GM19238 (cell line): ENCODE measurements around the gene FKRP.
"Not testable (repeated sequence)": the region's sequence is repeated elsewhere in the genome, so short reads cannot be mapped to it uniquely, and the experiment has no call there.

ENCODE experiments used
- DNase-seq: peaks from one replicate; pipeline ENCODE4 v3.0.0; 2011; ENCODE audit warnings: low spot score; ENCODE audit not compliant: insufficient read length

The FKRP gene

DNA sequence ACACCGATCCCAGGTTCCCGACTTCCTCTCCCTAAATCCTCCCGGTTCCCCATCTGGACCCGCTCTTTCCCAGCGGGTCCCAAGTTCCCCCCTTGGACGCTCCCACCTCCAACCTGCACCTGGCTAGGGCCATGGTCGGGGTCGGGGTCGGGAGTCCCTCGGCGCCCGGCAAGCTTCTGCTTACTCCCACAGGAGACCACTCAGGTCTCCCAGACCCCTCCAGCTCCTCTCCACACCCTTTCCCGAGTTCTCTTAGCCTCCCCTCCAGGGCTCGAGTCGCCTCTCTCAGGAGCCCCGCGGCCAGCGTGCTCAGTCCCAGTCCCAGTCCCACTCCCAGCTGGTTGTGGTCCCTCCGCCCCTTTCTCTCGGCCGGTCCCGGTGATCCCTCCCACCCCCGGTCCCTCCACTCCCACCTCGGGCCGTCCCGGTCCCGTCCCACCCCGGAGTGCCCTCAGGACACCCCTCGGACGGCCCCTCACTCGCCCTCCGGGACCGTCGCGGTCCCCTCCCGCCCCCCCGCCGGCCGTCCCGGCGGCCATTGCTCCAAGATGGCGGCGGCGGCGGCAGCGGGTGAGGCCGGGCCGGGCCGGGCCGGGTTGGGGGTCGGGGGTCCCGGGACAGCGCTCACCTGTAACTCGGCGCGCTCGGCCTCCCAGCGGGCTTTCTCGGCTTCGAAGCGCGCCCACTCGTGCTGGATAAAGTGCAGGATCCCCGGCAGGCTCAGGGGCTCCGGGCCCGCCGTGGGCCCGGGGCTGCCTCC lies at the start of gene FKRP:
FKRP (plus strand) TSS at position 537 of the 760 bp plus-strand sequence. CDS start 9,394 bp downstream, outside the sequence.
- no peak for DNase-seq

- no peak for DNase-seq
Observed at GRCh38 chr19:46696866-46697203, 49.0 kb upstream of the FKRP start.

- no peak for DNase-seq
Observed at GRCh38 chr19:46697204-46697960, 48.5 kb upstream of the FKRP start.

DNA sequence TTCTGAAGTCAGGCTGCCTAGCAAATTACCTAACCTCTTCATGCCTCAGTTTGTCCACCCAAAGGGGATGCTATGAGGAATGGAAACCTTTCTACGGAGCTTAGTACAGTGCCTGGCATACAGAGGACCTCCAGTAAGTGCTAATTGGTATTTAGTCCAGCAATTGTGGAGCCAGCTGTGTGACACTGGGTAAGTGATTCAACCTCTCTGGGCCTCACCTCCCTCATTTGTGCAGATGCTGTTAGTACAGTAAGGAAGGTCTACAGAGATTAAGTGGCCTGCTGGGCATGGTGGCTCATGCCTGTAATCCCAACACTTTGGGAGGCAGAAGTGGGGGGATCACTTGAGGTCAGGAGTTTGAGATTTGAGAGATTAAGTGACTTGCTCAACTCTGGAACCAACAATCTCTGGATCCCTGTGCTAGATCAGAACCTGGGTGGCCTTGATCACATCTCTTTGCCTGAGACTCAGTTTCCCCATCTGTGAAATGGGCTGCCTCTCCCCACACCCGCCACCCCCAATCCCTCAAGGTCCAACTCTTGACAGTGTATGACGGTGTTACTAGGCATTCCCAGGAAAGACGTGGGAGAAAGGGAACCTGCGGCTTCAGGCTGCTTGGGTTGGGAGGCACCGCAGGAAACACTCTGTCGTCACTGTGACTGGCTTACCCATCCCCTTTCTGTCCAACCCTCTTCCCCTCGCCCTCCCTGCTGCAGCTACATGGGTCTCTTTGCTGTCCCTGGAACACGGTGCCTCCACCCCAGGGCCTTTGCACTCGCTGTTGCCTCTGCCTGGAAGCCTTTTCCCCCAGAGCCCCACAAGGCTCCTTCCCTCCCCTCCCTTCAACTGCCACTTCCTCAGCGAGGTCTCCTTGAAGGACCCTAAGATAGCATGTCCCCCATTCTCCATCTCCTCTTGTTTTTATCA lies 47.2 kb upstream of the FKRP start:
- DNase-seq, result no peak

DNA sequence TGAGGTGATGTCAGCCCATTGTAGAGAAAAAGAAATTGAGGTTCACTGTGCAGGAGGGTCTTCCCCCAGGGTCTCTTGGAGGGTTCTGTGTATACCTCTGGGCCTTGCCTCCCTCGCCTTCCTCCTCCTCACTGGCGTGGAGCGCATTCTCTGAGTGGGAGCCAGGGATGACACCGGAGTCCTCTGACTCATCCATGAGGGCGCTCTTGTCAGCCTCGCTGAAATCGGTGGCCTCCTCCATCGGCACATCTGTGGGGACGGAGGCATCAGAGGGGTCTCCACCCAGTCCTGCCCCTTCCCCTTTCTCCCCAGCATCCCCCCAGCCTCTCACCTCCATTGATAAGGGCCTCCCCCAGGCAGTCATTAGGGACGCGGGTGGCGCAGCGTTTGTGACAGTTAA lies 45.2 kb upstream of the FKRP start:
- no peak for DNase-seq

DNA sequence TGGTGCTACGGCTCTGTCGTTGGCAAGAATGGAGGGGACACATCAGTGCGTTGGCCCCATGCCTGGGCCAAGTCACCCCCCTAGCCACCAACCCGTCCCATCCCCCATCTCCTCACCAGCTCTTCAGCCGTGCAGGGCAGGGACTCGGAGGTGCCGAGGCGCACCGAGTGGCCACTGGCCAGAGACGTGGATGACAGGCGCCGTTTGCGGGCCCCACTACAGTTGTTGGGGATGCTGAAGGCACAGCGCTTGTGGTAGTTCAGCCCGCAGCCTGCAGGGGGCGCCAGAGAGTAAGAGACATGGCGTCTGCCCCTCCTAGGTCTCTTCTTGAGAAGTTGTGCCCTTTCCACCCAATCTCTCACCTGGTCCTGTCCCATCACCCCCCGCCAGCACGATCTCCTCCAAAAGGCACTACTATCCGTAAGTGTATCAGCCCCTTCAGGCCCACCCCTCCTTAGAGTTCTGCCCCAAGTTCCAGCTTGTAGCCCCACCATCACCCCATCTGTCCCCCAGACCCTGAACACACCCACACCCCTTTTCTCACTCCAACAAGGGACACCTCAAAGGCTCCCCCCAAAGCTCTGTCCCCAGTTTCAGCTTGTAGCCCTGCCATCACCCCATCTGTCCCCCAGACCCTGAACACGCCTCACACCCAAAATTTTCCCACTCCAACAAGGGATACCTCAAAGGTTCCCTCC lies 41.3 kb upstream of the FKRP start:
- DNase-seq, result peak; percentile 82

DNA sequence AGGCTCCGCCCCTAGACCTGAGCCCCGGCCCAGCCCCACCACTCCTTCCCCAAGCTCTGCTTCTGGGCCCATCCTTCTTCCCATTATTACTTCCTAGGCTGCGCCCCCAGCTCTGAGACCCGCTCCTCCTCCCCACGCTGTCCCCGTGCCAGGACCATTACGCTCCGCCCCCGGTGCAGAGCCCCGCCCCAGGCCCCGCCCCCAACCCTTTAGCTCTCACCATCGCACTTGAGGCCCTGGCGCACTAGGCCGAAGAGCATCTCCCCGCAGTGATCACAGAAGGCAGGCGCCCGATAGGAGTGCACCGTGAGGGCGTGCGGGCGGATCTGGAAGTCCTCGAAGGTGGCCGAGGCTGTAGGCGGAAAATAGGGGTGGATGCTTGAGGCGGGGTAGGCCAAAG lies 35.2 kb upstream of the FKRP start:
- no peak for DNase-seq

GRCh38 chr19:46712768-46713338 lies 33.0 kb upstream of the FKRP start:
- not testable (repeated sequence) for DNase-seq

DNA sequence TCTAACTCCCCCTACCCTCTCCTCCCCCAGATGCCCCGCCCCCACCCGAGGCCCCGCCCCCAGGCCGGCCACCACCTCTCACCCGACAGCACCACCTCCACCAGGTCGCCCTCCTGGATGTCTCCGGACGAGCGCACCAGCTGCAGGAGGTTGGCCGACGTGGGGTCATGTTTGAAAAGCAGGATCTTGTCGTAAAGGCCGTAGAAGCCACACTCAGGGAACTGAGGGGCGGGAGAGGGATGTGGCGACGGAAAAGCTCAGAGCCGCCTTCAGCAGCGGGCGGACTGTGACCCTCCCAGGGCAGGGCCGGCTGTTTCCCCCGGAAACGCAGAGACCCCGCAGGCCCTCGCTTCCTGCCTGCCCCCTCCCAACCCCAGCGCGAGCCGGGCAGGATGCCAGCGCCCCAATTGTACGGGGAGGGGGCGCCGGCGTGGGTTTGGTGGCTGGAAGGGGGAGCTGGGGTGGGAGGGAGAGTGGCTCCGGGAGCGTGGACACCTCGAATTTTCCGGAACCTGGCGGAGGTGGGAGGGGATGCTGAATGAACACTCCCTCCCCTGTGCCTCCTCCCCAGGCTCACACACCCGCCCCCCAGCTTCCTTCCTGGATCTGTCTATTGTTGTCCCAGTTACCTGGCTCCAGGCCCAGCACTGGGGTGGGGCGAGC lies 31.9 kb upstream of the FKRP start:
- peak; percentile 80 for DNase-seq

GRCh38 chr19:46714444-46715106 lies 31.3 kb upstream of the FKRP start:
- peak; percentile 90 for DNase-seq

GRCh38 chr19:46715620-46715974 lies 30.3 kb upstream of the FKRP start:
- no peak for DNase-seq

GRCh38 chr19:46715975-46716671 lies 29.7 kb upstream of the FKRP start:
- DNase-seq, result no peak

DNA sequence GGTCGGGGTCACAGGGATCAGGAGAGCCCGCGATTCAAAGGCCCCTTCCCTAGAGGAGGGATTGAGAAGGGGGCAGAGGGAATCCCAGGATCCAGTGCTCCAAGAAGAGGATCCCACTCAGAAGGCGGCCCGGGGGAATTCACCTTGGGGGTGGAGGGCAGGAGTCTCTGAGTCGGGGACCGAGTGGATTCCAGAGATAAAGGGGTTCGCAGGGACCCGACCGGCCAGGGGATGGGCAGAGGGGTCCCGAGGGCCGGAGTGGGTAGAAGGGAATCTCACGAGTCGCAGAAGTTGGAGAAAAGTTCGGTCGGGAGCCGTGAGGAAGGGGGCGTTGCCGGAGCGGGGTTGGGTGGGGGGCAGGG lies 29.2 kb upstream of the FKRP start:
- DNase-seq, result no peak

GRCh38 chr19:46717034-46717715 lies 28.7 kb upstream of the FKRP start, which contains the start of gene PRKD2:
Gene PRKD2, minus strand, starts transcription at chr19:46717114. Its CDS starts 744 bp downstream, at chr19:46716370.
- DNase-seq, result peak; percentile 87

DNA sequence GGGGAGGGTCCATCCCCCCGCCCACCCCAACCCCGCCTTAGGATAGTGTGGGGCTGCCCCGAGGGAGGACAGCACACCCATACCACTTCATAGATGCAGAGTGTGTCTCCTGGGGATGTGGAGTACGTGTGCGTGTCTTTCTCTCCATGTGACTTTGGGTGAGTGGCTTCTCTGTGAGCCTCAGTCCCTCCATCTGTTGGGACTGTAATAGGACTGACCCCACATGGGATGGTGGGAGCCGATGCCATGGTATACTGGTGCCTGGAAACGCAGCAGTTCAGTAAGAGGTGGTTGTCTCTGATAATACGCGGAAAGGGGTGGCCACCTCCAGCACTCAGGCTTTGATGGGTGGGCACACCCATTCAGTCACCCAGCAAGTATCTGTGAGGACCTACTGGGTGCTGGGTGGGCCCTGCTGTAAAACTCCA lies 28.1 kb upstream of the FKRP start:
- DNase-seq, result no peak

DNA sequence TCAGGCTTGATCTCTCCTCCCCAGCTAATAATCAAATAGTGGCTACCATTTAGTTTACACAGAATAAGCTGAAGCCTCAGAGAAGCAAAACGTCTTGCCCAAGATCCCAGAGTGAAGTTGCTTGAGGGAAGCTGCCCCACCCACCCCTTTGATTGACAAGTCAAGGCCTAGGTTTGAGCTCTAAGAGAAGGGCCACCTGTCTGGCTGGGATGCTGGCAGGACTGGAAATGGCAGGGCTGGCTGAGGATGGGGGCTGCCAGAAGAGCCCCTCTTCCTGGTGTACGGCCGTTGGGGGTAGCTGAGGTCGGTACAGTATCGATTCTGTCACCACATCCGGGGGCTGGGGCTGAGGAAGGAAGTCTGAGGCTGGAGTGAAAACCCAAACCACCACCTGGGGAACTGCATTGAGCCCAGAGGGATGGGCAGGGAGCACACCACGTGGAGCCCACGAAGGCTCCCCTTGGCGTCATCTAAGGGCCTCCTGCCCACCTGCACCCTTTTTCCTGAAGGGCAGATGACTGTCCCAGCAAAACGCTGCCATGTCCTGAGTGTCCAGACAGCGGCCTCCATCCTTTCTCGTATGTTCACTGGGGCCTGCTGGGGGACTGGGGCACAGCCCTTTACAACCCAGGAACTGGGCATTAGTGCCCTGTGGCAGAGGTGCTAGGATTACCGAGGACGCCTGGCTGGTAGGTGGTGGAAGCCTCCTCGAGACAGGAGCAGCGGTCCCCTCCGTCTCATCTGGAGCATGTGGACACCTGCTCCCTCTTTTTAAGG lies 27.5 kb upstream of the FKRP start:
- peak; percentile 74 for DNase-seq

DNA sequence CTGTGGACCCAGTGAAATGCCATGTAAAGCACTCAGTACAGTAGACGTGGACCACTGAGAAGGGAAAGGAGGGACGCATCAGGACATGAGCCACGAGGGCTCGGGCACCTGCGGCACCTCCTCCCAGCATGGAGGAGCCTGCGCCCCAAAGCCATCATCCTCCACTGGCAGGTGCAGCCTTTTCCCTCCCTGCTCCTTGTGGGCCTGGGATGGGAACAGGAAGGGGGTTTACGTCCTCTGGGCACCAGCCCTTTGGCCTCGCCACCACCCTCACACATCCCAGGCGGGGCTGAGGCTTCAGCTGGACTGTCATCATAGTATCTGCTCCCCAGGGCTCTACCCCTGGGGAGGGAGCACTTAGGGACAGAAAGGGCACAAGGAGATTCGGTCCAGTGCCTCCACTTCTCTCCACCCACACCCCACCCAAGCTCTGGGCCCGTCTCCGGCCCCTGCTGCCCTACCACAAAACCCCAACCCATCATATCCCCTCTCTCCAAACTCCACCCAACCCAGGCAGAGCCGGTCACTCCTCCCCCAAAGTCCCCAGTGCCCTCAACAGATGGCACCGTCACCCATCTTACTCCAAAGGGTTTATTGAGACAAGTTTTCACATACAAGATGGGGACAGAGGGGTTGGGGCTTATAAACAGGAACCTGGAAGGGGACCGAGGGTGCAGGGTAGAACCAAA lies 26.8 kb upstream of the FKRP start:
- DNase-seq, result peak; percentile 79
